HL-60 (cell line): ENCODE results near the gene STAP1.

Experiments used
- DNase-seq, 2 experiments: peaks; one replicate each; pipeline ENCODE4 v3.0.0-alpha.2; 2010 to 2020; ENCODE audit warnings: low read depth in 1 of 2, low spot score in 1 of 2
- H3K27ac ChIP-seq: fragments of 250-450 bp; sonication (Bioruptor Pico); replicated peaks from 2 replicates; pipeline ENCODE4 v1.5.1; 2020; ENCODE audit warnings: mild to moderate bottlenecking, moderate library complexity
- H3K27me3 ChIP-seq: fragments of 250-450 bp; sonication (Bioruptor Pico); 2 replicates; pipeline ENCODE4 v1.5.1; 2021; ENCODE audit warnings: mild to moderate bottlenecking, moderate library complexity; ENCODE audit not compliant: insufficient read depth, poor library complexity, severe bottlenecking
- H3K4me3 ChIP-seq: replicated peaks from 2 replicates; pipeline ENCODE4 v1.5.1; 2011; ENCODE audit warnings: mild to moderate bottlenecking, control low read depth, low read length; ENCODE audit not compliant: insufficient read depth
- CTCF ChIP-seq: IDR thresholded peaks from one replicate; pipeline ENCODE4 v1.5.1; 2011; ENCODE audit warnings: low read length, control low read depth, inconsistent platforms; ENCODE audit not compliant: insufficient read depth
- GABPA ChIP-seq: IDR thresholded peaks from 2 replicates; pipeline ENCODE4 v1.6.1; 2012; ENCODE audit warnings: low read depth
- POLR2AphosphoS5 ChIP-seq: IDR thresholded peaks from 2 replicates; pipeline ENCODE4 v1.6.1; 2012; ENCODE audit warnings: low read depth
- REST ChIP-seq: IDR thresholded peaks from 2 replicates; pipeline ENCODE4 v1.6.1; 2012; ENCODE audit warnings: low read depth; ENCODE audit not compliant: insufficient replicate concordance
- SPI1 ChIP-seq: IDR thresholded peaks from 2 replicates; pipeline ENCODE4 v1.6.1; 2012; ENCODE audit warnings: low read depth, mild to moderate bottlenecking, borderline replicate concordance

Gene STAP1

GRCh38 chr4:67593741-67594175, 35.2 kb downstream of the STAP1 start:
- Histone ChIP-seq H3K4me3 (no peak overlapping the region), H3K27me3 (no peaks in the 10 kb centered on the region), H3K27ac (no peak overlapping the region)
- TF ChIP-seq REST = no peak
- TF ChIP-seq POLR2AphosphoS5 = no peak
- no peak for TF ChIP-seq CTCF
- TF ChIP-seq GABPA = no peak
- no peak for TF ChIP-seq SPI1
- no peak for DNase-seq

GRCh38 chr4:67603310-67604028, 44.9 kb downstream of the STAP1 start:
- TF ChIP-seq SPI1 (no peak), REST (no peak), CTCF (no peak), GABPA (no peak), POLR2AphosphoS5 (no peak)
- no peak for DNase-seq

DNA sequence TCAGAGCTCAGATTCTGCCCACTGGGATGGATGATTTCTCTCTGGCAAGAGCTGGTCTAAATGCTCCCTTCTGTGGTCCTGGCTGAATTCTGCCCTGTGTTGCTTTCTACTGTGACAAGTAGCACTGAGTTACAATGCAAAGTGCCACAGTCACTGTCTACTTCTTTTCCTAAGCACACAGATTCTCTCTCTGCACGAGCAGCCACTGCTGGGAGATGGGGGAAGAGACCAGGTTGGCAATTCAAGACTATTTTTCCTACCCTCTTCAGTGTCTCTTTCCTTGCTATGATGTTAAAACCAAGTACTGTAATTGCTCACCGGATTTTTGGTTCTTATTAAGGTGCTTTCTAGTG, 45.5 kb downstream of the STAP1 start:
- DNase-seq = no peak

More at GRCh38 chr4:67603310-67604028, 44.9 kb downstream of the STAP1 start:
- H3K4me3 ChIP-seq = no peak overlapping the region
- no peaks in the 10 kb centered on the region for H3K27me3 ChIP-seq
- no peak overlapping the region for H3K27ac ChIP-seq

More for the DNA sequence above, 45.5 kb downstream of the STAP1 start:
- Histone ChIP-seq H3K4me3 (no peak overlapping the region), H3K27ac (no peak overlapping the region), H3K27me3 (no peaks in the 10 kb centered on the region)
- TF ChIP-seq SPI1 (no peak), GABPA (no peak), REST (no peak), POLR2AphosphoS5 (no peak), CTCF (no peak)
